ENCODE measurements around the gene PAX7. TPM values are rescaled to one million over a fixed set of nuclear protein-coding genes. Genes with fewer than 3 reads are reported as not detected.

PAX7 gene
- total and polyA plus RNA-seq, 7 donors: not detected

- Histone ChIP-seq H3K9me3 (no peaks in the 10 kb centered on the region), H3K36me3 (no peaks in the 10 kb centered on the region), H3K27me3 (peaks cover 0 to 46% (median 14%) of the 10 kb centered on the region in 3 donors), H3K4me3 (no peak overlapping the region), H3K27ac (no peak overlapping the region), H3K4me1 (no peaks in the 10 kb centered on the region)
- DNase-seq: no peak
- intact Hi-C loops (cut with DNase I): no loop called here
- TF ChIP-seq POLR2AphosphoS5 (IDR thresholded peaks at IDR 0.05) (no peak), EP300 (IDR thresholded peaks at IDR 0.05) (no peak)
- WGBS, 2 donors: 10 to 48% methylated on average over 2 of the region's 2 CpGs
These were observed 37.4 kb downstream of the PAX7 start for GRCh38 chr1:18668046-18668445.

GRCh38 chr1:18668750-18669404 lies 38.2 kb downstream of the PAX7 start:
- 32 to 63% methylated on average over 4 of the region's 4 CpGs for WGBS, 2 donors
- peaks cover 0 to 45% (median 9%) of the 10 kb centered on the region in 3 donors for H3K27me3 ChIP-seq
- no peak for TF ChIP-seq EP300 (IDR thresholded peaks at IDR 0.05)
- no peak for TF ChIP-seq CTCF (IDR thresholded peaks at IDR 0.05)
- no peak for TF ChIP-seq POLR2A (IDR thresholded peaks at IDR 0.05)
- no peak for TF ChIP-seq POLR2AphosphoS5 (IDR thresholded peaks at IDR 0.05)

GRCh38 chr1:18670121-18670867 lies 39.6 kb downstream of the PAX7 start:
- H3K4me1 ChIP-seq: no peaks in the 10 kb centered on the region
- H3K36me3 ChIP-seq: no peaks in the 10 kb centered on the region
- no peak overlapping the region for H3K4me3 ChIP-seq
- peaks cover 0 to 50% (median 8%) of the 10 kb centered on the region in 3 donors for H3K27me3 ChIP-seq
- TF ChIP-seq CTCF (IDR thresholded peaks at IDR 0.05) (no peak), POLR2AphosphoS5 (IDR thresholded peaks at IDR 0.05) (no peak), EP300 (IDR thresholded peaks at IDR 0.05) (no peak), POLR2A (IDR thresholded peaks at IDR 0.05) (no peak)
- H3K9me3 ChIP-seq: no peaks in the 10 kb centered on the region
- intact Hi-C loops (cut with DNase I): no loop called here
- DNase-seq: no peak
- H3K27ac ChIP-seq: no peak overlapping the region
- WGBS, 2 donors: 78 to 81% methylated on average over 13 of the region's 13 CpGs

More at GRCh38 chr1:18668750-18669404, 38.2 kb downstream of the PAX7 start:
- H3K4me3 ChIP-seq: no peak overlapping the region
- H3K27ac ChIP-seq: no peak overlapping the region
- intact Hi-C loops (cut with DNase I): no loop called here
- no peaks in the 10 kb centered on the region for H3K36me3 ChIP-seq
- no peak for DNase-seq
- H3K9me3 ChIP-seq: no peaks in the 10 kb centered on the region
- no peaks in the 10 kb centered on the region for H3K4me1 ChIP-seq

GRCh38 chr1:18670868-18671225 lies 40.2 kb downstream of the PAX7 start:
- intact Hi-C loops (cut with DNase I): no loop called here
- no peaks in the 10 kb centered on the region for H3K36me3 ChIP-seq
- WGBS, 2 donors: 78 to 95% methylated on average over 5 of the region's 5 CpGs
- no peak for TF ChIP-seq POLR2A (IDR thresholded peaks at IDR 0.05)
- TF ChIP-seq EP300 (IDR thresholded peaks at IDR 0.05): no peak
- TF ChIP-seq CTCF (IDR thresholded peaks at IDR 0.05): no peak
- TF ChIP-seq POLR2AphosphoS5 (IDR thresholded peaks at IDR 0.05): no peak
- no peaks in the 10 kb centered on the region for H3K4me1 ChIP-seq
- H3K27me3 ChIP-seq: peaks cover 0 to 50% (median 13%) of the 10 kb centered on the region in 3 donors
- no peak overlapping the region for H3K4me3 ChIP-seq
- no peaks in the 10 kb centered on the region for H3K9me3 ChIP-seq
- no peak overlapping the region for H3K27ac ChIP-seq
- no peak for DNase-seq

GRCh38 chr1:18673976-18674375 lies 43.3 kb downstream of the PAX7 start:
- WGBS, 2 donors: 37 to 50% methylated on average over 5 of the region's 5 CpGs
- Histone ChIP-seq H3K27ac (no peak overlapping the region), H3K9me3 (no peaks in the 10 kb centered on the region), H3K4me3 (no peak overlapping the region), H3K36me3 (no peaks in the 10 kb centered on the region), H3K27me3 (peaks cover 2 to 58% (median 24%) of the 10 kb centered on the region in 3 donors), H3K4me1 (no peaks in the 10 kb centered on the region)
- no peak for TF ChIP-seq POLR2A (IDR thresholded peaks at IDR 0.05)
- TF ChIP-seq EP300 (IDR thresholded peaks at IDR 0.05): no peak
- no peak for TF ChIP-seq POLR2AphosphoS5 (IDR thresholded peaks at IDR 0.05)
- TF ChIP-seq CTCF (IDR thresholded peaks at IDR 0.05): no peak
- intact Hi-C loops (cut with DNase I): no loop called here
- no peak for DNase-seq

Measured in sigmoid colon (tissue), 7 donors.